Measurements from ENCODE around the gene APH1B. TPM values are rescaled to one million over a fixed set of nuclear protein-coding genes. Genes with fewer than 3 reads are reported as not detected.
A peak's percentile ranks its signal among the peaks of the same experiment; 100 is the strongest.
"Not testable (repeated sequence)": the region's sequence is repeated elsewhere in the genome, so short reads cannot be mapped to it uniquely, and the experiment has no call there.

APH1B gene
- total RNA-seq, 2 experiments from 2014 or later, result 6.5 to 7.8 TPM

- Mint-ChIP-seq H3K9me3 (ENCODE audit: low read depth) (no peaks in the 10 kb centered on the region), H3K27ac (no peak overlapping the region), H3K36me3 (ENCODE audit: low read depth) (no peaks in the 10 kb centered on the region), H3K4me3 (no peak overlapping the region), H3K4me1 (peaks cover 6% of the 10 kb centered on the region), H3K27me3 (peaks cover 3% of the 10 kb centered on the region)
- POLR2A ChIA-PET, result no interaction called here
- CTCF ChIA-PET, result no interaction called here
- DNase-seq, result no peak
- no peak for ATAC-seq
- intact Hi-C loops (cut with DNase I, micrococcal nuclease), result no loop called here
These were observed 41.7 kb downstream of the APH1B start for GRCh38 chr15:63319065-63319464.

DNA sequence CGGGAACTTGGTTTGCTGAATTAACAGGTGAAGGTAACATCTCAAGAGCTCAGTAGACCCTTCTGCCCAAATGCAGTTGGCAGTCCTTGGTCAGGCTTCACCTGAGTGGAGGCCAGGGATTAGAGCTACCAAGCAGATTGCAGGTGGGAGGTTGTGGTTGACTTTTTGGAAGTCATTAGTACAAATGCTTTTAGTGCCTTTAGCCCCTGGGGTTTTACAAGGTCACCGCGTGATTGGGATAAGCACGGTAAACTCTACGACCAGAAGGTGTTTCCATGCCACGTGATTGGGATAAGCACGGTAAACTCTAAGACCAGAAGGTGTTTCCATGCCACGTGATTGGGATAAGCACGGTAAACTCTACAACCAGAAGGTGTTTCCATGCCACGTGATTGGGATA is 43.0 kb downstream of the APH1B start:
- H3K4me3 Mint-ChIP-seq; H3K27ac Mint-ChIP-seq; intact Hi-C loops (cut with DNase I, micrococcal nuclease); POLR2A ChIA-PET; DNase-seq; H3K9me3 Mint-ChIP-seq (ENCODE audit: low read depth); H3K36me3 Mint-ChIP-seq (ENCODE audit: low read depth); H3K27me3 Mint-ChIP-seq; ATAC-seq: not testable (repeated sequence)
- H3K4me1 Mint-ChIP-seq, result peaks cover 16% of the 10 kb centered on the region
- CTCF ChIA-PET, result interaction anchor here (1.0 kb wide), 1 partner anchor 226 kb away, joined by 4 read pairs; no protein-coding TSS in a partner anchor

GRCh38 chr15:63320981-63321380 is 43.6 kb downstream of the APH1B start:
- intact Hi-C loops (cut with DNase I, micrococcal nuclease); H3K4me3 Mint-ChIP-seq; CTCF ChIA-PET; ATAC-seq; H3K27ac Mint-ChIP-seq; H3K36me3 Mint-ChIP-seq (ENCODE audit: low read depth); H3K9me3 Mint-ChIP-seq (ENCODE audit: low read depth); DNase-seq; POLR2A ChIA-PET; H3K27me3 Mint-ChIP-seq: not testable (repeated sequence)
- peaks cover 16% of the 10 kb centered on the region for H3K4me1 Mint-ChIP-seq

GRCh38 chr15:63321462-63321861 is 44.1 kb downstream of the APH1B start:
- DNase-seq, result no peak
- POLR2A ChIA-PET, result no interaction called here
- H3K27me3 Mint-ChIP-seq, result peaks cover under 1% of the 10 kb centered on the region
- ATAC-seq, result no peak
- CTCF ChIA-PET, result no interaction called here
- H3K4me1 Mint-ChIP-seq, result peaks cover 16% of the 10 kb centered on the region
- H3K36me3 Mint-ChIP-seq (ENCODE audit: low read depth), result no peaks in the 10 kb centered on the region
- no peak overlapping the region for H3K4me3 Mint-ChIP-seq
- intact Hi-C loops (cut with DNase I, micrococcal nuclease), result no loop called here
- no peak overlapping the region for H3K27ac Mint-ChIP-seq
- no peaks in the 10 kb centered on the region for H3K9me3 Mint-ChIP-seq (ENCODE audit: low read depth)

DNA sequence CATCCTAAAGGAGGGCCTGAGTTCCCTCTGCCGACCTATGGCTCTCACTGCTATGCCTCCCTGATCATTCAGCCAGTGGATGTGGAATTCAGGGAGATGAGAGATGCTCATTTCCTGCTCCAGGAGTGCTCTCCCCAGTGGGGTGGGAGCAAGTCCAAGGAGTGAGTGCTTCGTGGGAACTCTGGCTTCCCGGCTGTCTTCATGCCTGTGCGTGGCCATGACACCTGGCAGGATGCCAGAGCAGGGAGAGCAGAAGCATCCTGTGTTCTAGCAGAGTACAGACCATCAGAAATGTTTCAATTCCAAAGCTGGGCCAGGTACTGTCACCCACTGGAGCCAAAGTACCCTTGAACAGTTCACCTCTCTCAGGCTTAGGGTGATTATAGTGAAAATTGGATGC is 45.1 kb downstream of the APH1B start:
- Mint-ChIP-seq H3K36me3 (ENCODE audit: low read depth) (no peaks in the 10 kb centered on the region), H3K27me3 (no peaks in the 10 kb centered on the region), H3K4me1 (peaks cover 16% of the 10 kb centered on the region), H3K9me3 (ENCODE audit: low read depth) (no peaks in the 10 kb centered on the region), H3K4me3 (no peak overlapping the region), H3K27ac (no peak overlapping the region)
- ChIA-PET POLR2A (no interaction called here), CTCF (no interaction called here)
- intact Hi-C loops (cut with DNase I, micrococcal nuclease), result no loop called here
- ATAC-seq (no peak), DNase-seq (no peak)

DNA sequence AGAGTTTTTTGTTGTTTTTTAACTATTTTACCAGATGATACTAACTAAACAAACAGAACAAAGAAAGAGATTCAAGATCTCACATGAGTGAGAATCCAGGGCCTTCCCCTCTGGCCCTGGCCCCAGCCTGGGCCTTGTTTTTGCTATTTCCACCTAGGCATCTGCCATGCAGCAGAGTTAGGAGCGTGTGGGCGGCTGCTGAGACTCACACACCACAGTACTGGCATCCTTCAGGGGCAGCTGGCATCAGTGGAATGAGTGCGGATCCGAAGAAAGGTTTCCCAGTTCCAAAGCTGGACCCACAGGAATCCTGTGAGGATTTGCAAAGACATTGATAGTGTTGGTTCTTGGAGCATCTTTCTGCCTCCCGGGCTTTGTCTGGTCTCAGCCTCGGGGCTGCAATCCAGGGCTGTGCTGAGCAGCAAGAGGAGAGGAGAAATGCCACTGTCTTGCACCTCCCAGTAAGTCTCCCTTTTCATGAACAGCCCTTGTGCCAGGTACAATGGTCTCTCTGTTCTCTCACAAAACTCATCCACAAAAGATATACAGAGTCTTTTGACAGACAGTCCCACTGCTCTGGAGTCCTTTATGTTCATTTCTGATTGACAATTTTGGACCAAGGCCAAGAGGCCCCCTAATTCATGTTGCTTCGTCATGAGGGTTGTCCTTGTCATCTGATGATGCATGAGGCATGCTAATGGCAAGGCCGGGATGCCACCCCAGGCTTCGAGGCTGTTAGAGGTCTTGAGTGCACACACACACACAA is 46.6 kb downstream of the APH1B start:
- no peak overlapping the region for H3K27ac Mint-ChIP-seq
- no peaks in the 10 kb centered on the region for H3K36me3 Mint-ChIP-seq (ENCODE audit: low read depth)
- H3K4me3 Mint-ChIP-seq, result no peak overlapping the region
- intact Hi-C loops (cut with DNase I, micrococcal nuclease), result loop anchor here in 1 of 2 experiments (2.0 kb wide), 1 partner anchor 51 kb away; no protein-coding TSS in a partner anchor
- no peaks in the 10 kb centered on the region for H3K27me3 Mint-ChIP-seq
- peak; percentile 51 for DNase-seq
- H3K9me3 Mint-ChIP-seq (ENCODE audit: low read depth), result no peaks in the 10 kb centered on the region
- CTCF ChIA-PET, result interaction anchor here (0.7 to 1.0 kb wide), 2 partner anchors 47 to 79 kb away, joined by 3 to 5 read pairs; no protein-coding TSS in a partner anchor
- peak; percentile 50 for ATAC-seq
- POLR2A ChIA-PET, result interaction anchor here (0.6 kb wide), 1 partner anchor 65 kb away, joined by 6 read pairs; no protein-coding TSS in a partner anchor
- peaks cover 16% of the 10 kb centered on the region for H3K4me1 Mint-ChIP-seq

- ChIA-PET POLR2A (interaction anchor here (0.7 kb wide), 1 partner anchor 275 kb away, joined by 9 read pairs; no protein-coding TSS in a partner anchor), CTCF (interaction anchor here (0.7 to 1.0 kb wide), 2 partner anchors 46 to 78 kb away, joined by 3 to 5 read pairs; no protein-coding TSS in a partner anchor)
- ATAC-seq, result peak; percentile 92
- Mint-ChIP-seq H3K36me3 (ENCODE audit: low read depth) (no peaks in the 10 kb centered on the region), H3K4me3 (no peak overlapping the region), H3K27ac (no peak overlapping the region), H3K27me3 (no peaks in the 10 kb centered on the region), H3K9me3 (ENCODE audit: low read depth) (no peaks in the 10 kb centered on the region), H3K4me1 (peaks cover 16% of the 10 kb centered on the region)
- intact Hi-C loops (cut with DNase I, micrococcal nuclease), result loop anchor here in 1 of 2 experiments (2.0 kb wide), 1 partner anchor 50 kb away; no protein-coding TSS in a partner anchor
- DNase-seq, result peak; percentile 58
These were observed 47.4 kb downstream of the APH1B start for GRCh38 chr15:63324770-63325169.

GRCh38 chr15:63327648-63328421 is 50.4 kb downstream of the APH1B start:
- ATAC-seq, result no peak
- Mint-ChIP-seq H3K27ac (no peak overlapping the region), H3K27me3 (no peaks in the 10 kb centered on the region), H3K4me1 (peaks cover 19% of the 10 kb centered on the region), H3K36me3 (ENCODE audit: low read depth) (no peaks in the 10 kb centered on the region), H3K9me3 (ENCODE audit: low read depth) (no peaks in the 10 kb centered on the region), H3K4me3 (no peak overlapping the region)
- intact Hi-C loops (cut with DNase I, micrococcal nuclease), result no loop called here
- ChIA-PET POLR2A (no interaction called here), CTCF (interaction anchor here (0.7 kb wide), 1 partner anchor 419 kb away, joined by 4 read pairs; no protein-coding TSS in a partner anchor)
- DNase-seq, result no peak

DNA sequence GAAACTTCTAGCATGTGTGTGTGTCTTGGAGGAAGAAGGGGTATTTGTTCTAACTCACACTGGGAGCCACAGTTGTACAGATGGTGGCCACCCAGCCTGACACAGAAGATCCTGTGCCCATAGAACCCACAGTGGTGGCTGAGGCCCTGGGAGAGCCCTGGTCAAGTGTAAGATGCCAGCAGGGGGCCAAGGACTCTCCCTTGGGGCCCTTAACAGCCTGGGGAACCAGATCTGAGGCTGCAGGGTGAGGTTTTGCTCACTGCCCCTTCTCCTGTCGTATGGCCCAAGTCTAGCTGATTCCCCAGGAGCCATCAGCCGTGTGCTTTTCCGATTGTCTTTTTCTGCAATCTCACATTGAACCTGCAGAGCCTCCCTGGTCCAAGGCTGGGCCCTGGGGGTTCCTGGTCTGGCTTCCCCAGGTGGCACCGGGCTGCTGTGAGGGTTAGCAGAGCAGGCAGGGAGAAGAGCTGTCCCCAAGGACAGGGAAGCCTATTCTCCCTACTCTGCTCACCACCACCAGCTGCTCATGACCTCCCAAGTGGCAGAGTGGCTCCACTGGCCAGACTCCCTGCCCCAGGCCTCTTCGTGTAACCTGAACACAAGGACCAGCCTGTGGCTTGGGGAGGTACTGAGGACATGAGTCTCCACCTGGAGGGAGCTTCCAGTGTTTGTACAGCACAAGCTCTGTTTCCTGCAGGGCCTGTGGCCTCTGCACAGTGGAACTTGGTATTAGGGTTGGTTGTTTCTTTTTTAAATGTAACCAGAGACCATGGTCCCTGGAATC is 52.4 kb downstream of the APH1B start:
- Mint-ChIP-seq H3K27ac (no peak overlapping the region), H3K36me3 (ENCODE audit: low read depth) (no peaks in the 10 kb centered on the region), H3K9me3 (ENCODE audit: low read depth) (no peaks in the 10 kb centered on the region), H3K27me3 (no peaks in the 10 kb centered on the region), H3K4me1 (peaks cover 8% of the 10 kb centered on the region), H3K4me3 (no peak overlapping the region)
- ChIA-PET POLR2A (no interaction called here), CTCF (interaction anchor here (0.8 kb wide), 1 partner anchor 17 kb away, joined by 3 read pairs; no protein-coding TSS in a partner anchor)
- no peak for DNase-seq
- intact Hi-C loops (cut with DNase I, micrococcal nuclease), result no loop called here
- no peak for ATAC-seq

DNA sequence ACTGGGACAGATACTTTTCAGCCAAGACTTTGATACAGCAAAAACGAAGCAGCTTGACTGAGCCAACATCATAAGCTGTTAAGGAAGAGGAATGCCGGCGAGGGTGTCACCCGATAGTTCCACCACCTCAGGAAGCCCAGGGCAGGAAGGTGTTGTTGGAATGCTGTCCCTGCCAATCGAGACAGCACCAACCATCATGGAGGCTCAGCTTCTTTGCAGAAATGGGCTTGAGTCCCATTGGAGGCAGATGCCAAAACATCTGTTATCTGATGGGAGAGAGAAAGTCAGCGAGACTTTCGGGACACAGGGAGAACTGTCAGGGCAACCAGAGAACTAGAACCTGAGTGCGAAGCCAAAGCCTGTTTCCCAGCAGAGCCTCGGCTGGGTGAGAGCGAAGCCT is 53.5 kb downstream of the APH1B start:
- Mint-ChIP-seq H3K36me3 (ENCODE audit: low read depth) (no peaks in the 10 kb centered on the region), H3K4me1 (peaks cover 3% of the 10 kb centered on the region), H3K4me3 (no peak overlapping the region), H3K27ac (no peak overlapping the region), H3K9me3 (ENCODE audit: low read depth) (no peaks in the 10 kb centered on the region), H3K27me3 (no peaks in the 10 kb centered on the region)
- POLR2A ChIA-PET, result no interaction called here
- DNase-seq (no peak), ATAC-seq (no peak)
- CTCF ChIA-PET, result interaction anchor here (1.0 to 1.4 kb wide), 2 partner anchors 9 to 20 kb away, joined by 4 to 6 read pairs; no protein-coding TSS in a partner anchor
- intact Hi-C loops (cut with DNase I, micrococcal nuclease), result no loop called here

GRCh38 chr15:63331456-63331855 is 54.1 kb downstream of the APH1B start:
- Mint-ChIP-seq H3K27ac (no peak overlapping the region), H3K36me3 (ENCODE audit: low read depth) (no peaks in the 10 kb centered on the region), H3K27me3 (no peaks in the 10 kb centered on the region), H3K9me3 (ENCODE audit: low read depth) (no peaks in the 10 kb centered on the region), H3K4me3 (no peak overlapping the region), H3K4me1 (peaks cover 3% of the 10 kb centered on the region)
- ATAC-seq, result peak; percentile 95
- ChIA-PET POLR2A (no interaction called here), CTCF (interaction anchor here (1.0 to 1.4 kb wide), 2 partner anchors 8 to 19 kb away, joined by 4 to 6 read pairs; no protein-coding TSS in a partner anchor)
- intact Hi-C loops (cut with DNase I, micrococcal nuclease), result no loop called here
- DNase-seq, result peak; percentile 50

Data from activated CD4-positive, alpha-beta T cell treated with anti-CD3 and anti-CD28 coated beads for 36 hours (primary cell).